Activated CD4-positive, CD25-positive, alpha-beta regulatory T cell (primary cell): Measurements from ENCODE around the gene TAS2R60.
"Not testable (repeated sequence)": the region's sequence is repeated elsewhere in the genome, so short reads cannot be mapped to it uniquely, and the experiment has no call there.

ENCODE experiments used
- DNase-seq, 4 experiments: peaks; one replicate each; lab custom pipeline; 2025; lab: John Stamatoyannopoulos, UW

The TAS2R60 gene

GRCh38 chr7:143444063-143444782 is 970 bp downstream of the TAS2R60 start:
- no peak for DNase-seq

- no peak for DNase-seq
These were observed 1.5 kb downstream of the TAS2R60 start for GRCh38 chr7:143444785-143445184.

GRCh38 chr7:143447466-143447865 is 4.2 kb downstream of the TAS2R60 start:
- no peak for DNase-seq

GRCh38 chr7:143448429-143448828 is 5.2 kb downstream of the TAS2R60 start:
- DNase-seq, result no peak

GRCh38 chr7:143449793-143450192 is 6.5 kb downstream of the TAS2R60 start:
- no peak for DNase-seq

GRCh38 chr7:143451122-143451521 is 7.9 kb downstream of the TAS2R60 start:
- no peak for DNase-seq

- DNase-seq, result no peak
These were observed 8.5 kb downstream of the TAS2R60 start for GRCh38 chr7:143451746-143452145.

- no peak for DNase-seq
These were observed 9.2 kb downstream of the TAS2R60 start for GRCh38 chr7:143452495-143452894.

GRCh38 chr7:143454091-143454680 is 10.9 kb downstream of the TAS2R60 start:
- no peak for DNase-seq

GRCh38 chr7:143455491-143455890 is 12.2 kb downstream of the TAS2R60 start:
- DNase-seq, result no peak

GRCh38 chr7:143455942-143456341 is 12.7 kb downstream of the TAS2R60 start:
- no peak for DNase-seq

- no peak for DNase-seq
These were observed 13.9 kb downstream of the TAS2R60 start for GRCh38 chr7:143456992-143457793.

- no peak for DNase-seq
These were observed 15.0 kb downstream of the TAS2R60 start for GRCh38 chr7:143458263-143458662.

- no peak for DNase-seq
These were observed 15.4 kb downstream of the TAS2R60 start for GRCh38 chr7:143458681-143459080.

GRCh38 chr7:143459359-143459758 is 16.1 kb downstream of the TAS2R60 start:
- no peak for DNase-seq

- no peak for DNase-seq
These were observed 17.2 kb downstream of the TAS2R60 start for GRCh38 chr7:143460271-143460979.

- no peak for DNase-seq
These were observed 18.8 kb downstream of the TAS2R60 start for GRCh38 chr7:143462045-143462444.

- DNase-seq, result no peak
These were observed 20.3 kb downstream of the TAS2R60 start for GRCh38 chr7:143463556-143463955.

GRCh38 chr7:143463957-143464356 is 20.7 kb downstream of the TAS2R60 start:
- DNase-seq, result no peak

GRCh38 chr7:143467724-143468123 is 24.5 kb downstream of the TAS2R60 start:
- no peak for DNase-seq

GRCh38 chr7:143472071-143472689 is 28.9 kb downstream of the TAS2R60 start:
- DNase-seq, result not testable (repeated sequence)
